A673 (cell line): Measurements from ENCODE around the gene CCDC7.

Source experiments
- EZH2 ChIP-seq: fragments of 200-600 bp; sonication (generic); IDR thresholded peaks from 2 replicates; pipeline ENCODE4 v1.6.1; 2017; ENCODE audit warnings: borderline replicate concordance, low read depth, mild to moderate bottlenecking, mixed read lengths, antibody characterized with exemption, low read length; ENCODE audit not compliant: poor library complexity, severe bottlenecking
- TF ChIP-seq, protein P1 (sequence below): fragments of 300-800, 200-600 bp; sonication (generic); conservative IDR thresholded peaks from 2 replicates; pipeline ENCODE4 v1.5.1; 2017; ENCODE audit warnings: low read depth, mild to moderate bottlenecking, antibody characterized with exemption, low read length, moderate library complexity, mixed read lengths

DNA sequence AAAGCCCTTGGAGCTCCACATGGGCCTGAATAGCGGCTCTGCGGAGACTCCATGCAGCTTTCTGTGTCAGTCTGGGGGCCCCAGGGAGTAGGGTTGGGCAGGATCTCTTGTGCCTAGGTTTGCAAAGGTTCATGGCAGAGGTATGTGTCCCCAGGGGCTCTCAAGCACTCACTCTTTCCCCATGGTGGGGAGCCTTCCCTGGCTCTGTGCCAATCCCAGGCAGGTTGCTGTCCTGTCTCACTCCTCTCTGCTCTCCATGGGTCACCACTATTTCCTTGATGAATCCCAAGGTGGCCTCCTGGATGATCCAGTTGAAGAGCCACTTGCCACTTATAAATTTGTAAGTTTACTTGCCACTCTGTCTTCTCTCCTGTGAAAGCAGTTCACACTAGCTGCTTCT, 238.4 kb downstream of the CCDC7 start:
- TF ChIP-seq, protein P1, sequence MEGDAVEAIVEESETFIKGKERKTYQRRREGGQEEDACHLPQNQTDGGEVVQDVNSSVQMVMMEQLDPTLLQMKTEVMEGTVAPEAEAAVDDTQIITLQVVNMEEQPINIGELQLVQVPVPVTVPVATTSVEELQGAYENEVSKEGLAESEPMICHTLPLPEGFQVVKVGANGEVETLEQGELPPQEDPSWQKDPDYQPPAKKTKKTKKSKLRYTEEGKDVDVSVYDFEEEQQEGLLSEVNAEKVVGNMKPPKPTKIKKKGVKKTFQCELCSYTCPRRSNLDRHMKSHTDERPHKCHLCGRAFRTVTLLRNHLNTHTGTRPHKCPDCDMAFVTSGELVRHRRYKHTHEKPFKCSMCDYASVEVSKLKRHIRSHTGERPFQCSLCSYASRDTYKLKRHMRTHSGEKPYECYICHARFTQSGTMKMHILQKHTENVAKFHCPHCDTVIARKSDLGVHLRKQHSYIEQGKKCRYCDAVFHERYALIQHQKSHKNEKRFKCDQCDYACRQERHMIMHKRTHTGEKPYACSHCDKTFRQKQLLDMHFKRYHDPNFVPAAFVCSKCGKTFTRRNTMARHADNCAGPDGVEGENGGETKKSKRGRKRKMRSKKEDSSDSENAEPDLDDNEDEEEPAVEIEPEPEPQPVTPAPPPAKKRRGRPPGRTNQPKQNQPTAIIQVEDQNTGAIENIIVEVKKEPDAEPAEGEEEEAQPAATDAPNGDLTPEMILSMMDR: no peak
- no peak for TF ChIP-seq EZH2
